ENCODE results near the gene WDR37.

- no peak for TF ChIP-seq ZNF274 (IDR thresholded peaks at IDR 0.05; ENCODE audit: low read depth, low read length)
- no peak for TF ChIP-seq SUZ12 (IDR thresholded peaks at IDR 0.05; ENCODE audit: extremely low read depth, insufficient read depth, insufficient read length)
Measured at GRCh38 chr10:1134156-1134555, 78.0 kb downstream of the WDR37 start.

All from NT2/D1 (cell line).